ENCODE results near the gene PLA2G4B.

PLA2G4B gene

GRCh38 chr15:41809121-41809520, 29.5 kb upstream of the PLA2G4B start:
- DNase-seq, result no peak

GRCh38 chr15:41809526-41810220, 29.0 kb upstream of the PLA2G4B start:
- DNase-seq, result no peak

GRCh38 chr15:41810651-41811431, 27.8 kb upstream of the PLA2G4B start:
- DNase-seq, result no peak

DNA sequence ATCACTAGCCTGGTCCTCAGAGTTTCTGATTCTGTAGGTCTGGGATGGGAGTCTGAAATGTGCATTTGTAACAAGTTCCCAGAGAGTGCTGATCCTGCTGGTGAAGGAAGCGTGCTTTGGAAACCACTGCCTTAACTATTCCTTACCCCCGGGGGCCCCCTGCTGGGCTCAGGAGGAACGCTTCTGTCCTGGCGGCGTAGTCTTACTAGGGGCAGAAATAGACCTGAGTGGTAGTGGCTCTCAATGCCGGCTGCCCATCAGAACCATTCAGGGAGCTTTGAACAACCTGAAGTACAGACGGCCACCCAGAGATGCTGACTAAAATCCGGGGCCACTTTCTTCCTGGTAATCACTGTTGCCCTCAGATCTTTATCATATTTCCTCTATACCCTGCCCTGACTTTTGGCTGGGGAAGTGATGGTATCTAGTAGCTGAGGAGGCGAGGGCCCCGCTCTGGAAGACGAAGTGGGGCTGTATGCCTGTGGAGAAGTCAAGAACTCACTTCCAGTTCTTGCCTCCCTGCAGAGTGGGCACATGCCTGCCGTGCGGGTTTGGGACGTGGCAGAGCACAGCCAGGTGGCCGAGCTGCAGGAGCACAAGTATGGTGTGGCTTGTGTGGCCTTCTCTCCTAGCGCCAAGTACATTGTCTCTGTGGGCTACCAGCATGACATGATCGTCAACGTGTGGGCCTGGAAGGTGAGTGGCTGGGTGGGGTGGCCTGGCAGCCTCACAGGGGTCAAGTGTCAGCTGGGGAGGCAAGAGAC, 27.0 kb upstream of the PLA2G4B start:
- peak; percentile 82 to 84 for DNase-seq

- no peak for DNase-seq
Measured at GRCh38 chr15:41812820-41813375, 25.7 kb upstream of the PLA2G4B start.

GRCh38 chr15:41813426-41813825, 25.2 kb upstream of the PLA2G4B start:
- no peak for DNase-seq

GRCh38 chr15:41814534-41814933, 24.1 kb upstream of the PLA2G4B start:
- DNase-seq, result no peak

- DNase-seq, result no peak
Measured at GRCh38 chr15:41816788-41817187, 21.9 kb upstream of the PLA2G4B start.

GRCh38 chr15:41817327-41817726, 21.3 kb upstream of the PLA2G4B start:
- DNase-seq, result no peak

GRCh38 chr15:41817781-41818180, 20.9 kb upstream of the PLA2G4B start:
- DNase-seq, result no peak

- DNase-seq, result no peak
Measured at GRCh38 chr15:41819455-41820050, 19.1 kb upstream of the PLA2G4B start.

DNA sequence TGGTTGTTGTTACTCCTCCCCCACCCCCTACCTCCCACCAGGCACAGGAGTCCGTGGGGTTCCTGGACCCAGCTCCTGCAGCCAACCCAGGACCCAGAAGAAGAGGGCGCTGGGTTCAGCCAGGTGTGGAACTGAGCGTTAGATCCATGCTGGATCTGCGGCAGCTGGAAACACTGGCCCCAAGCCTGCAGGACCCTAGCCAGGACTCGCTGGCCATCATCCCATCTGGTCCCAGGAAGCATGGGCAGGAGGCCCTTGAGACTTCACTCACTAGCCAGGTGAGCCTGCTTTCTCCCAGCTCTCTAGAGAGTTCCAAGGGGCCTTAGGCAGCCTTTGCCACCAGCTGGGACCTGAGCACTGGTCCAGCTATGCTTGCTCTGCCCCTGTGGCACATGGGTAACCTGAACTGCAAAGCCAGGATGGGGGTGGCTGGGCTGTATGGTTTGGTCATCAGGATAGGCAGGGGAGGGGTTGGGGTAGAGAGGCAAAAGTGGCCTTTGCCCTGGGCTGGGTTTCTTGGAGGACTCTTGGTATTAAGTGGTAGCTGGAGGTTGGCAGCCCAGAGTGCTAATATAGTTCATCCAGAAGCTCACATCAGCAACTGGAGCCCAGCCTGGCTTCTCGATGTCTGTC, 17.7 kb upstream of the PLA2G4B start:
- no peak for DNase-seq

GRCh38 chr15:41821831-41822230, 16.8 kb upstream of the PLA2G4B start:
- DNase-seq, result no peak

DNA sequence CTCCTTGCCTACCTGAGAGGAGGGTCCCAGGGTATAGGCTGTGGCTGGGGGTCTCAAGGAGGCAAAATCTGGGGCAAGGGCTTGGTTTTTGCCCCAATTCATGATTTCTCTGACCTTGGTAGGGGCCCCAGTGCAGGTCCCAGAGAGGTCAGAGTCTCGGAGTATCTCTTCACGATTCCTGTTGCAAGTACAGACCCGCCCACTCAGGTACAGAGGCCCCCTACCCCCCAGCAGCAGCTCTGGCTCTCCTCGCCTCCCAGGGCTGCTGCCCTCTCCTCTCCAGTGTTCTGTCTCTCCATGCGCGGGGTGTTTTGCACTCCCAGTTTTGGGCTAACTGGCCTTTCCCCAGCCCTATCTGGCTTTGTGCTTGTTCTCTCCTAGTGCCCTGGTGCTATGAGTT, 16.2 kb upstream of the PLA2G4B start:
- no peak for DNase-seq

DNA sequence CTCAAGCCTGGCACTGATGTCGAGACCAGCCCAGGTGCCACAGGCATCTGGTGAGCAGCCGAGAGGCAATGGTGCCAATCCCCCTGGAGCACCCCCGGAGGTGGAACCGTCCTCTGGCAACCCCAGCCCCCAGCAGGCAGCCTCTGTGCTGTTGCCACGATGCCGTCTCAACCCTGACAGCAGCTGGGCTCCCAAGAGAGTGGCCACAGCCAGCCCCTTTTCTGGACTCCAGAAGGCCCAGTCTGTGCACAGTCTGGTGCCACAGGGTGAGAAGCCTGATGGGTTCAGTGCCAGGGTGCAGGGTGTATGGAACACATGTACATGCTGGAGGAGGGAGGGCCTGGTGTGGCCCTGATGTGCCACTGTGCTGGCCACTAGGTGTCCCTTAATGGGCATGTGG, 15.7 kb upstream of the PLA2G4B start:
- DNase-seq, result no peak

DNA sequence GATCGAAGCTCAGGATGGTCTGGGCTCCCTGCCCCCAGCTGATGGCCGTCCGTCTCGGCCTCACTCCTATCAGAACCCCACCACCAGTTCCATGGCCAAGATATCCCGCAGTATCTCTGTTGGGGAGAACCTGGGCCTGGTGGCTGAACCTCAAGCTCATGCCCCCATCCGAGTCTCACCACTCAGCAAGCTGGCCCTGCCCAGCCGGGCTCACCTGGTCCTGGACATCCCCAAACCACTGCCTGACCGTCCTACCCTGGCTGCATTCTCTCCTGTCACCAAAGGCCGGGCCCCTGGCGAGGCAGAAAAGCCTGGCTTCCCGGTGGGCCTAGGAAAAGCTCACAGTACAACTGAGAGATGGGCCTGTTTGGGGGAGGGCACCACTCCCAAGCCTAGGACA, 15.1 kb upstream of the PLA2G4B start:
- no peak for DNase-seq

DNA sequence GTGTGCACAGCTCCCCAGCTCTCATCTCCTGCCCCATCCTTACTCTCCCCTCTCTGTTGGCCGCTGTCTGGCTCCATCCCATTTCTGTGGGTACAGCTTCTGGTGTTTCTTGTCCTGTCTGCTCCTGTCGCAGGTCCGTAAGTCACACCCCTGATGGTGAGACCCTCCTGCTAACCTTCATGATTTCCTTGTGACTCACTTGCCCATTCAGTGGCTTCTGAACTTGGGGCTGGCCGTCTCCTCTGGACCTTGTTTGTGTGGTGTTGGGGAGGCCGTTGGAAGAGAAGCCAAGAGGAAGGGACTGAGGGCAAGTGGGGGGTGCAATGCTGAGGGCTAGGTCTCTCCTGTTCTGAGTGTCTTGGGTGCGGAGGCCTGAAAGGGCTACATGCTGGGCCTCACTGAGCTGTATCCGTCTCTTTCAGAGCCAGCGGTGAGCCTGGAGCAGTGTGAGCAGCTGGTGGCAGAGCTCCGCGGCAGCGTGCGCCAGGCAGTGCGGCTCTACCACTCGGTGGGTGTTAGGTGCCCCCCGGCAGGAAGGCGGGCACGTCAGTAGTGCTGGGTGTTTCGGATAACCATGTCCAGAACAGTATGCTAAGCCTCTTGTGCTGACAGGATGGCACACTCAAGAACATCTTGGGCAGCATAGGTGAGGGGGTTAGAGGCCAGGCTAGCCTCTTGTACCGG, 14.4 kb upstream of the PLA2G4B start:
- no peak for DNase-seq

DNA sequence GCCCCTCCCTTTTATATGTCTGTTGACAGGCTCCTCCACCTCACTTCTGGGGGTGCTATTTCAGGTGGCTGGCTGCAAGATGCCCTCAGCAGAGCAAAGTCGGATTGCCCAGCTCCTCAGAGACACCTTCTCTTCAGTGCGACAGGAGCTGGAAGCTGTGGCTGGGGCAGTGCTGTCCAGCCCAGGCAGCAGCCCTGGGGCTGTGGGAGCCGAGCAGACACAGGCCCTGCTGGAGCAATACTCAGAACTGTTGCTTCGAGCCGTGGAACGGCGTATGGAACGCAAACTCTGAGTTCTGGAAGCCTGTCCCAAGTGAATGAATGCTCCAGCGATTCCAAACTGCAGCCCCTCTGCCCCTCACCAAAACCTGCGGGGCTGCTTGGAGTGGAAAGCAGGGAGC, 13.5 kb upstream of the PLA2G4B start:
- no peak for DNase-seq

GRCh38 chr15:41825572-41826535, 12.8 kb upstream of the PLA2G4B start:
- no peak for DNase-seq

DNA sequence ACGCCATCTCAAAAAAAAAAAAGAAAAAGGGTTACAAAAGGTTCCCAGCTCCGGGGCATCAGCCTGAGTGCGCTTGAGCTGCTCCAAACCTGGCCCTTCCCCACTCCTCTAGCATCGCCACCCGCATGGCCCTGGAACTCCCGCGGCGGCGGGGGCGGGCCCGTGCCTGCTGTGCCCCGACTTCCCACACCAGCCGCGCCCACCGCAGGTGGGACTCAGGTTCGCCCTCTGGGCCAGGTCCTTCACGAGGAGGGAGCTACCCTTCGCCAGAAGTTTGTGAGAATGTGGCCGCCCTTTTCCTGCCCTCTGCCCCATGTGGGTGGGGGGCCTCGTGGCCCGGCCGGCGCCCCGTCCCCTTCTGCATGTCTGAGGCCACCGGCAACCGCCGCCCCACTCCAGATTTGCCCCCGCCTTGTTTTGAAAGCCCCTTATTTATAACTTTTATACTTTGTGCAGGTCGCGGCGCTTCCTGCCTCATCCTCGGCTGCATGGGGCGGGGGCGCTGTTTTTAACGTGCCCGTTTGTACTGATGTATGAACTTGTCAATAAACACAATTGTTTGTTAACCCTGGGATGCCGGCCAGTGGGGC, 11.3 kb upstream of the PLA2G4B start:
- DNase-seq, result peak in 1 of 2 experiments; percentile 36
